Endodermal cell (in vitro differentiated cells): ENCODE results near the gene NADK2. TPM values are rescaled to one million over a fixed set of nuclear protein-coding genes. Genes with fewer than 3 reads are reported as not detected.

Experiments used
- DNase-seq: peaks from one replicate; pipeline ENCODE4 v3.0.0-alpha.2; 2017
- H3K27ac ChIP-seq: 2 replicates; pipeline ENCODE4 v1.5.1; 2013; ENCODE audit warnings: mild to moderate bottlenecking, low read depth, low read length, moderate library complexity
- H3K27me3 ChIP-seq: 2 replicates; pipeline ENCODE4 v1.6.1; 2013; ENCODE audit warnings: mild to moderate bottlenecking, low read length, moderate library complexity; ENCODE audit not compliant: insufficient read depth, control insufficient read depth, poor library complexity, severe bottlenecking
- H3K36me3 ChIP-seq: 2 replicates; pipeline ENCODE4 v1.7.0; 2013; ENCODE audit warnings: mild to moderate bottlenecking, low read length, moderate library complexity; ENCODE audit not compliant: control insufficient read depth, insufficient read depth
- H3K4me1 ChIP-seq: one replicate; pipeline ENCODE4 v1.7.0; 2013; ENCODE audit warnings: low read length; ENCODE audit not compliant: control insufficient read depth, insufficient read depth
- H3K4me3 ChIP-seq: 2 replicates; pipeline ENCODE4 v1.5.1; 2013; ENCODE audit warnings: mild to moderate bottlenecking, low read length, moderate library complexity
- H3K9ac ChIP-seq: 2 replicates; pipeline ENCODE4 v1.6.1; 2013; ENCODE audit warnings: mild to moderate bottlenecking, low read length, moderate library complexity; ENCODE audit not compliant: poor library complexity, severe bottlenecking; ENCODE audit errors: extremely low read depth
- H3K9me3 ChIP-seq: 2 replicates; pipeline ENCODE4 v1.6.1; 2013; ENCODE audit warnings: mild to moderate bottlenecking, low read length, moderate library complexity; ENCODE audit not compliant: control insufficient read depth
- H3K27ac Mint-ChIP-seq: 2 replicates; pipeline ENCODE4 v1.8.0; 2020; ENCODE audit warnings: mixed read lengths
- H3K27me3 Mint-ChIP-seq: 2 replicates; pipeline ENCODE4 v1.8.0; 2021; ENCODE audit warnings: mild to moderate bottlenecking, mixed read lengths; ENCODE audit not compliant: insufficient read depth
- H3K36me3 Mint-ChIP-seq: 2 replicates; pipeline ENCODE4 v1.8.0; 2020; ENCODE audit warnings: low read depth, mixed read lengths
- H3K4me1 Mint-ChIP-seq: 2 replicates; pipeline ENCODE4 v1.8.0; 2020; ENCODE audit warnings: mixed read lengths
- H3K4me3 Mint-ChIP-seq: 2 replicates; pipeline ENCODE4 v1.8.0; 2020; ENCODE audit warnings: mild to moderate bottlenecking, moderate library complexity, mixed read lengths
- H3K9me3 Mint-ChIP-seq: 2 replicates; pipeline ENCODE4 v1.8.0; 2020; ENCODE audit warnings: mild to moderate bottlenecking, mixed read lengths
- CTCF ChIP-seq: fragments of 200-600 bp; sonication (generic); conservative IDR thresholded peaks from 2 replicates; pipeline ENCODE4 v1.5.0; 2021; ENCODE audit warnings: antibody characterized with exemption, mild to moderate bottlenecking
- WGBS, 2 experiments: methylation state at CpG; one replicate each; pipeline versions ENCODE4 v1.1.5 to v1.1.7; 2013; ENCODE audit warnings: missing lambda C conversion rate in 2 of 2, mixed read lengths in 1 of 2; ENCODE audit not compliant: insufficient coverage in 1 of 2, insufficient read length in 1 of 2; 5-methylcytosine and 5-hydroxymethylcytosine counted together
- total RNA-seq, 2 donors: library from RNA; stranded (reverse); fragmentation: NEBNext Ultra II Directional in 1 of 2; extraction: Animal tissue kit (Norgen Biotek cat#: 25700) in 1 of 2; gene quantifications; 2 replicates in 1 of 2; 3 replicates in 1 of 2; pipeline ENCODE4 v1.2.1, GENCODE V29; 2021

Gene NADK2
- total RNA-seq, 2 donors from 2014 or later, result 27.5 to 44.5 TPM

- DNase-seq, result no peak
- no peak for TF ChIP-seq CTCF
- Histone ChIP-seq H3K27me3 (no peaks in the 10 kb centered on the region), H3K4me3 (no peak overlapping the region), H3K9me3 (peaks cover 6% of the 10 kb centered on the region), H3K36me3 (peaks cover 75% of the 10 kb centered on the region), H3K9ac (no peak overlapping the region), H3K27ac (no peak overlapping the region), H3K4me1 (no peaks in the 10 kb centered on the region)
- Mint-ChIP-seq H3K4me3 (no peak overlapping the region), H3K27me3 (no peaks in the 10 kb centered on the region), H3K27ac (no peak overlapping the region), H3K4me1 (no peaks in the 10 kb centered on the region), H3K36me3 (peaks cover 68% of the 10 kb centered on the region), H3K9me3 (peaks cover 13% of the 10 kb centered on the region)
- WGBS, 2 experiments, result 97 to 100% methylated on average over 1 to 2 of the region's 2 CpGs
Measured at GRCh38 chr5:36180556-36181350, 61.0 kb downstream of the NADK2 start.

DNA sequence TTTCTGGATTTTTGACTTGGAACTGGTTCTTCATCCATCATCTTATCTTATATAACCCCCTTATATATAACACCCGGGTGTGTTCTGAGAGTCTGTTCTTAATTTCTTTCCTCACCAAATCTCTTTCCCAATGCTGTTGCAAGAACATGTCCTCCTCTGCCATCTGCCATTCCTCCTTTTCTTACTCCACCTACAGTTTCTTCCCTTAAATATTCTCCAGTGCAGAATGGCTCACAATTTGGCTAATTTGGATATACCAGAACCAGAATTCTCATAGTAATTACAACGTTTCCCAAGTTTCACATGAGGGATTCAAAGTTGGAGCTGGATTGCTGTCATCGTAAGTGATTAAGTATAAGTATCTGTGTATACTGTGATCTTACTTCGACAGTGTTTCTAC lies 61.8 kb downstream of the NADK2 start:
- no peaks in the 10 kb centered on the region for H3K4me1 ChIP-seq
- WGBS, 2 experiments, result 96 to 100% methylated on average over 3 to 4 of the region's 4 CpGs
- TF ChIP-seq CTCF, result no peak
- Mint-ChIP-seq H3K36me3 (peaks cover 62% of the 10 kb centered on the region), H3K4me3 (no peak overlapping the region), H3K27me3 (no peaks in the 10 kb centered on the region), H3K27ac (no peak overlapping the region), H3K4me1 (no peaks in the 10 kb centered on the region), H3K9me3 (peaks cover 7% of the 10 kb centered on the region)
- no peak overlapping the region for H3K27ac ChIP-seq
- DNase-seq, result no peak
- peaks cover 6% of the 10 kb centered on the region for H3K9me3 ChIP-seq
- no peak overlapping the region for H3K9ac ChIP-seq
- H3K27me3 ChIP-seq, result no peaks in the 10 kb centered on the region
- peaks cover 83% of the 10 kb centered on the region for H3K36me3 ChIP-seq
- H3K4me3 ChIP-seq, result no peak overlapping the region

DNA sequence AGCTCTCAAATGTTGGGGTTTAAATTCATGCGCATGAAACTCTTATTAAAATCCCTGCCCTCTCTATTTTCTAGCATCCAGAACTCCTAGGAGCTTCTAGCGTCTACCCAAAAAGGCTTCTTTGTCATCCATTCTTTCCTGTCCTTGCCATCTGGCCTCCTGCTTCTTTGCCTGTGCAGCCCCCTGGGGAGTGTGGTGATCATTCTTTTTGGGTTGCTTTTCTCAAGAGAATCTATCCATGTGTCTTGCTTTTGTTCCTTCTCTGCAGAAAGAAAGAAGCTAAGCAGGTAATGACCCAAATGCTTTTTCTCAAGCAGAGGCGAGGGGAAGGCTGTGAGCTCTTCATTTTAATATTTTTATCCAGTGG lies 63.2 kb downstream of the NADK2 start:
- Mint-ChIP-seq H3K4me3 (no peak overlapping the region), H3K27ac (no peak overlapping the region), H3K4me1 (no peaks in the 10 kb centered on the region), H3K27me3 (no peaks in the 10 kb centered on the region), H3K36me3 (peaks cover 64% of the 10 kb centered on the region), H3K9me3 (no peaks in the 10 kb centered on the region)
- DNase-seq, result no peak
- TF ChIP-seq CTCF, result no peak
- Histone ChIP-seq H3K4me1 (no peaks in the 10 kb centered on the region), H3K9ac (no peak overlapping the region), H3K36me3 (peaks cover 92% of the 10 kb centered on the region), H3K27ac (no peak overlapping the region), H3K4me3 (no peak overlapping the region), H3K27me3 (no peaks in the 10 kb centered on the region), H3K9me3 (no peaks in the 10 kb centered on the region)
- WGBS, 2 experiments, result 94 to 100% methylated on average over 1 to 3 of the region's 3 CpGs
